Skeletal muscle tissue (tissue), 4 donors: ENCODE results near the gene ABCB1. TPM values are rescaled to one million over a fixed set of nuclear protein-coding genes. Genes with fewer than 3 reads are reported as not detected.

ENCODE experiments used
- H3K27ac ChIP-seq: one replicate; pipeline ENCODE4 v1.7.0; 2013; ENCODE audit warnings: mild to moderate bottlenecking, low read depth, low read length, inconsistent platforms
- H3K27me3 ChIP-seq, 3 donors: one replicate each; pipeline ENCODE4 v1.7.0; 2013; ENCODE audit warnings: low read length in 3 of 3; ENCODE audit not compliant: control insufficient read depth in 3 of 3, insufficient read depth in 3 of 3
- H3K36me3 ChIP-seq, 3 donors: one replicate each; pipeline ENCODE4 v1.7.0; 2013; ENCODE audit warnings: low read length in 3 of 3; ENCODE audit not compliant: control insufficient read depth in 3 of 3, insufficient read depth in 3 of 3
- H3K4me1 ChIP-seq, 3 donors: one replicate each; pipeline ENCODE4 v1.7.0; 2013; ENCODE audit warnings: low read length in 3 of 3, mild to moderate bottlenecking in 3 of 3; ENCODE audit not compliant: control insufficient read depth in 3 of 3, insufficient read depth in 3 of 3
- H3K4me3 ChIP-seq, 3 donors: one replicate each; pipeline ENCODE4 v1.7.0; 2013; ENCODE audit warnings: low read length in 3 of 3
- H3K9ac ChIP-seq, 3 donors: one replicate each; pipeline ENCODE4 v1.7.0; 2013; ENCODE audit warnings: low read length in 3 of 3, mild to moderate bottlenecking in 3 of 3, moderate library complexity in 2 of 3, low read depth in 1 of 3
- H3K9me3 ChIP-seq, 3 donors: one replicate each; pipeline ENCODE4 v1.7.0; 2013; ENCODE audit warnings: low read length in 3 of 3; ENCODE audit not compliant: control insufficient read depth in 3 of 3
- total RNA-seq: library from RNA; depleted of rRNA; stranded (reverse); fragments of >200 nt; gene quantifications from one replicate; pipeline ENCODE4 v1.2.3, GENCODE V29; 2014
- donor health status: Osteomylitis.

ABCB1 gene
- total RNA-seq, 1 donor from 2014 or later: under 0.01 TPM

GRCh38 chr7:87608431-87608830 is 7.7 kb upstream of the ABCB1 start:
- no peaks in the 10 kb centered on the region for H3K36me3 ChIP-seq
- H3K9ac ChIP-seq: no peak overlapping the region
- no peaks in the 10 kb centered on the region for H3K4me1 ChIP-seq
- peaks cover 0 to 5% (median 0%) of the 10 kb centered on the region in 3 donors for H3K27me3 ChIP-seq
- H3K27ac ChIP-seq: no peak overlapping the region
- no peaks in the 10 kb centered on the region for H3K9me3 ChIP-seq
- H3K4me3 ChIP-seq: no peak overlapping the region

GRCh38 chr7:87604264-87604663 is 3.6 kb upstream of the ABCB1 start:
- peaks cover 0 to 12% (median 9%) of the 10 kb centered on the region in 3 donors for H3K4me1 ChIP-seq
- no peaks in the 10 kb centered on the region for H3K9me3 ChIP-seq
- H3K27me3 ChIP-seq: peaks cover 3 to 15% (median 8%) of the 10 kb centered on the region in 3 donors
- H3K27ac ChIP-seq: no peak overlapping the region
- H3K9ac ChIP-seq: no peak overlapping the region
- H3K36me3 ChIP-seq: no peaks in the 10 kb centered on the region
- H3K4me3 ChIP-seq: no peak overlapping the region

- no peak overlapping the region for H3K27ac ChIP-seq
- no peak overlapping the region for H3K4me3 ChIP-seq
- H3K9ac ChIP-seq: no peak overlapping the region
- H3K36me3 ChIP-seq: no peaks in the 10 kb centered on the region
- H3K4me1 ChIP-seq: peaks cover 0 to 12% (median 9%) of the 10 kb centered on the region in 3 donors
- H3K9me3 ChIP-seq: no peaks in the 10 kb centered on the region
- H3K27me3 ChIP-seq: peaks cover 4 to 15% (median 8%) of the 10 kb centered on the region in 3 donors
Measured at GRCh38 chr7:87599336-87599735, 1.3 kb downstream of the ABCB1 start.

GRCh38 chr7:87598234-87599009 is 2.3 kb downstream of the ABCB1 start:
- Histone ChIP-seq H3K4me3 (no peak overlapping the region), H3K4me1 (peaks cover 0 to 12% (median 9%) of the 10 kb centered on the region in 3 donors), H3K9ac (no peak overlapping the region), H3K27ac (no peak overlapping the region), H3K27me3 (peaks cover 3 to 15% (median 4%) of the 10 kb centered on the region in 3 donors), H3K9me3 (no peaks in the 10 kb centered on the region), H3K36me3 (no peaks in the 10 kb centered on the region)

- H3K4me1 ChIP-seq: peaks cover 0 to 12% (median 9%) of the 10 kb centered on the region in 3 donors
- H3K36me3 ChIP-seq: no peaks in the 10 kb centered on the region
- H3K4me3 ChIP-seq: no peak overlapping the region
Measured at GRCh38 chr7:87596696-87597095, 4.0 kb downstream of the ABCB1 start.

GRCh38 chr7:87596136-87596535 is 4.5 kb downstream of the ABCB1 start:
- Histone ChIP-seq H3K36me3 (no peaks in the 10 kb centered on the region), H3K9me3 (no peaks in the 10 kb centered on the region), H3K4me3 (no peak overlapping the region), H3K27ac (no peak overlapping the region), H3K27me3 (peaks cover 3 to 11% (median 4%) of the 10 kb centered on the region in 3 donors), H3K4me1 (peaks cover 0 to 12% (median 9%) of the 10 kb centered on the region in 3 donors), H3K9ac (no peak overlapping the region)

More at GRCh38 chr7:87596696-87597095, 4.0 kb downstream of the ABCB1 start:
- Histone ChIP-seq H3K27me3 (peaks cover 3 to 11% (median 4%) of the 10 kb centered on the region in 3 donors), H3K27ac (no peak overlapping the region), H3K9ac (no peak overlapping the region), H3K9me3 (no peaks in the 10 kb centered on the region)

- Histone ChIP-seq H3K9me3 (no peaks in the 10 kb centered on the region), H3K27me3 (no peaks in the 10 kb centered on the region), H3K4me1 (no peaks in the 10 kb centered on the region), H3K36me3 (no peaks in the 10 kb centered on the region), H3K27ac (no peak overlapping the region), H3K9ac (no peak overlapping the region), H3K4me3 (no peak overlapping the region)
Measured at GRCh38 chr7:87592300-87592699, 8.4 kb downstream of the ABCB1 start.

GRCh38 chr7:87591211-87591610 is 9.5 kb downstream of the ABCB1 start:
- no peak overlapping the region for H3K27ac ChIP-seq
- no peak overlapping the region for H3K4me3 ChIP-seq
- no peaks in the 10 kb centered on the region for H3K4me1 ChIP-seq
- no peak overlapping the region for H3K9ac ChIP-seq
- H3K36me3 ChIP-seq: no peaks in the 10 kb centered on the region
- no peaks in the 10 kb centered on the region for H3K27me3 ChIP-seq
- H3K9me3 ChIP-seq: no peaks in the 10 kb centered on the region

- H3K9me3 ChIP-seq: no peaks in the 10 kb centered on the region
- H3K27me3 ChIP-seq: no peaks in the 10 kb centered on the region
- no peak overlapping the region for H3K27ac ChIP-seq
- no peak overlapping the region for H3K4me3 ChIP-seq
- H3K36me3 ChIP-seq: no peaks in the 10 kb centered on the region
- no peaks in the 10 kb centered on the region for H3K4me1 ChIP-seq
- H3K9ac ChIP-seq: no peak overlapping the region
Measured at GRCh38 chr7:87590578-87590977, 10.1 kb downstream of the ABCB1 start.

GRCh38 chr7:87589631-87590030 is 11.1 kb downstream of the ABCB1 start:
- no peaks in the 10 kb centered on the region for H3K9me3 ChIP-seq
- H3K4me3 ChIP-seq: no peak overlapping the region
- H3K27me3 ChIP-seq: no peaks in the 10 kb centered on the region
- no peak overlapping the region for H3K27ac ChIP-seq
- no peak overlapping the region for H3K9ac ChIP-seq
- no peaks in the 10 kb centered on the region for H3K4me1 ChIP-seq
- no peaks in the 10 kb centered on the region for H3K36me3 ChIP-seq
